GM18517 (cell line): ENCODE data around the gene STX17.
"Not testable (repeated sequence)": the region's sequence is repeated elsewhere in the genome, so short reads cannot be mapped to it uniquely, and the experiment has no call there.

Experiments used
- ATAC-seq: cut with Tn5 transposase; IDR thresholded peaks from one replicate; pipeline ENCODE4 v1.9.1; 2021; ENCODE audit warnings: mild to moderate bottlenecking, moderate library complexity; ENCODE audit not compliant: unreplicated experiment

Gene STX17

GRCh38 chr9:99966716-99967115, 60.3 kb downstream of the STX17 start:
- no peak for ATAC-seq

- no peak for ATAC-seq
Measured at GRCh38 chr9:99967457-99967856, 61.0 kb downstream of the STX17 start.

- no peak for ATAC-seq
Measured at GRCh38 chr9:99970481-99970880, 64.0 kb downstream of the STX17 start.

- ATAC-seq, result no peak
Measured at GRCh38 chr9:99971410-99971809, 65.0 kb downstream of the STX17 start.

- no peak for ATAC-seq
Measured at GRCh38 chr9:99973455-99973854, 67.0 kb downstream of the STX17 start.

- no peak for ATAC-seq
Measured at GRCh38 chr9:99977033-99977792, 70.8 kb downstream of the STX17 start.

- no peak for ATAC-seq
Measured at GRCh38 chr9:99978221-99978620, 71.8 kb downstream of the STX17 start.

GRCh38 chr9:99980598-99980997, 74.1 kb downstream of the STX17 start:
- no peak for ATAC-seq

GRCh38 chr9:99986642-99987041, 80.2 kb downstream of the STX17 start:
- no peak for ATAC-seq

GRCh38 chr9:99990508-99990907, 84.1 kb downstream of the STX17 start:
- ATAC-seq, result not testable (repeated sequence)

- no peak for ATAC-seq
Measured at GRCh38 chr9:99998266-99998665, 91.8 kb downstream of the STX17 start.

GRCh38 chr9:99998866-99999265, 92.4 kb downstream of the STX17 start:
- ATAC-seq, result no peak

- ATAC-seq, result no peak
Measured at GRCh38 chr9:99999797-100000196, 93.3 kb downstream of the STX17 start.

- ATAC-seq, result peak; percentile 53
Measured at GRCh38 chr9:100011062-100011681, 104.7 kb downstream of the STX17 start.

- no peak for ATAC-seq
Measured at GRCh38 chr9:100012279-100012678, 105.8 kb downstream of the STX17 start.

- no peak for ATAC-seq
Measured at GRCh38 chr9:100013573-100013972, 107.1 kb downstream of the STX17 start.

GRCh38 chr9:100014846-100015245, 108.4 kb downstream of the STX17 start:
- ATAC-seq, result no peak

GRCh38 chr9:100019541-100019940, 113.1 kb downstream of the STX17 start:
- ATAC-seq, result no peak
